Prostate gland (tissue), 2 donors: ENCODE measurements around the gene CARD18. TPM values are rescaled to one million over a fixed set of nuclear protein-coding genes. Genes with fewer than 3 reads are reported as not detected.

Experiments
- DNase-seq: peaks from one replicate; pipeline ENCODE4 v3.0.0-alpha.2; 2019; ENCODE audit warnings: low spot score
- H3K27ac ChIP-seq, 2 donors: fragments of 200-600 bp; sonication (generic); 2 replicates each; pipeline ENCODE4 v1.5.1; 2017 to 2019
- H3K27me3 ChIP-seq: fragments of 200-600 bp; sonication (generic); replicated peaks from 2 replicates; pipeline ENCODE4 v1.5.1; 2019; ENCODE audit not compliant: insufficient read depth
- H3K36me3 ChIP-seq, 2 donors: fragments of 200-600 bp; sonication (generic); 1 replicate in 1 of 2; 2 replicates in 1 of 2; pipeline versions ENCODE4 v1.5.1 to v1.8.1; 2017 to 2019
- H3K4me1 ChIP-seq: fragments of 200-600 bp; sonication (generic); replicated peaks from 2 replicates; pipeline ENCODE4 v1.5.1; 2019
- H3K4me3 ChIP-seq, 2 donors: fragments of 200-600 bp; sonication (generic); 2 replicates each; pipeline ENCODE4 v1.5.1; 2017 to 2019
- H3K9me3 ChIP-seq: fragments of 200-600 bp; sonication (generic); 2 replicates; pipeline ENCODE4 v1.5.1; 2017
- POLR2A ChIP-seq: fragments of 450-650 bp; IDR thresholded peaks from one replicate; pipeline ENCODE4 v1.6.1; 2016; ENCODE audit warnings: antibody characterized with exemption, mild to moderate bottlenecking
- WGBS: methylation state at CpG from one replicate; pipeline ENCODE4 v1.1.5; 2018; 5-methylcytosine and 5-hydroxymethylcytosine counted together
- intact Hi-C: fragments of 100-400 bp; cut with DNase I; formaldehyde crosslinking; loops from one replicate; pipeline ENCODE4 v1.14.2; 2022
- total RNA-seq, 2 donors: library from RNA; depleted of rRNA; stranded (reverse); fragments of >200 nt; gene quantifications; one replicate each; pipeline ENCODE4 v1.1.0, GENCODE V29; 2016
- TF ChIP-seq, protein P1 (sequence below), 4 experiments: fragments of 200-600 bp in 2 of 4; fragments of 450-650 bp in 2 of 4; sonication (generic) in 2 of 4; IDR thresholded peaks; 1 replicate in 3 of 4; 2 replicates in 1 of 4; pipeline ENCODE4 v1.5.1; 2016 to 2019; ENCODE audit warnings: antibody characterized with exemption in 4 of 4, mild to moderate bottlenecking in 2 of 4, moderate library complexity in 2 of 4

Gene CARD18
- total RNA-seq, 2 donors from 2014 or later = not detected

DNA sequence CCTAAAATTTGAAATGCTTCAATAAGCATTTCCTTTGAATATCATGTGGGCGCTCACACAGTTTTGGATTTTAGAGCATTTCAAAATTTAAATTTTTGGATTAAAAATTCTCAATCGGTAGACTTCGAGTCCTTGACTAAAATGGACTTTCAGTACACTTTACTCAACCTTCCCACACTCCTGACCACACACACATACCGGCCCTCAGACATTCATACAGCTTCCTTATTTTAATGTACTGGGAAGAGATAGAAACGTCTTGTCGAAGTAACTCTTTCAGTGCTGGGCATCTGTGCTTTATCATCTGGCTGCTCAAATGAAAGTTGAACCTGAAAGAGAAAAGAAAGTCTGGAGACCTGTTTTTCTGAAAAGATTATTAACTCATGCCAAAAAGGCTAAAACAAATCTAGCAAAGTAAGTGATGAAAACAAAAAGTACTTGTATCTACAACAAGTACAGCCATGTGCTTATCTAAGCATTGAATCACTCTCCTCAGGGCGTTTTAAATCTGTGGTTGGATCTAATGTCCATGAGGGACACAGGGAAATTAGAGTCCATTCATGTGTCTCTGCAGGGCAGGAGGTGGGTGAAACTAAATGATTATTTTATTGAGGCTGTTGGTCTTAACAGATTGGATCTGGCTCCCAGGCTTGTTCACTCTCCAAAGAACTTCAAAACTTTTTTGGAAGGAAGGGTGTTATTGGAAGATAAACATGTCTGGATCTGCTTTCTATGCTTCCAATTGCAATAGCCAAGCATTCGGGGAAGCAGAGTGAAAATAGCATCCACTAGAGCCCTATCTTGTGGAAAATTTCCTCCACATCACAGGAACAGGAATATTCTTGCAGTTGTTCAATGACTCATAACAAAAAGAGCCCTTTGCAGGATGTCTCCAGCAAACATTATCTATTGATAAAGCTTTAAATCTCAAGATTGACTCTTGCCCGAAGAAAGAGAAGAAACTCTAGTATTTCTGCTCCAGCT is 47.0 kb downstream of the CARD18 start:
- WGBS = 28% methylated on average over 9 of the region's 9 CpGs
- Histone ChIP-seq H3K4me3 (no peak overlapping the region), H3K4me1 (no peaks in the 10 kb centered on the region), H3K27me3 (no peaks in the 10 kb centered on the region), H3K36me3 (no peaks in the 10 kb centered on the region), H3K27ac (no peak overlapping the region), H3K9me3 (no peaks in the 10 kb centered on the region)
- peak; percentile 26 for DNase-seq
- no peak for TF ChIP-seq POLR2A
- TF ChIP-seq, protein P1, sequence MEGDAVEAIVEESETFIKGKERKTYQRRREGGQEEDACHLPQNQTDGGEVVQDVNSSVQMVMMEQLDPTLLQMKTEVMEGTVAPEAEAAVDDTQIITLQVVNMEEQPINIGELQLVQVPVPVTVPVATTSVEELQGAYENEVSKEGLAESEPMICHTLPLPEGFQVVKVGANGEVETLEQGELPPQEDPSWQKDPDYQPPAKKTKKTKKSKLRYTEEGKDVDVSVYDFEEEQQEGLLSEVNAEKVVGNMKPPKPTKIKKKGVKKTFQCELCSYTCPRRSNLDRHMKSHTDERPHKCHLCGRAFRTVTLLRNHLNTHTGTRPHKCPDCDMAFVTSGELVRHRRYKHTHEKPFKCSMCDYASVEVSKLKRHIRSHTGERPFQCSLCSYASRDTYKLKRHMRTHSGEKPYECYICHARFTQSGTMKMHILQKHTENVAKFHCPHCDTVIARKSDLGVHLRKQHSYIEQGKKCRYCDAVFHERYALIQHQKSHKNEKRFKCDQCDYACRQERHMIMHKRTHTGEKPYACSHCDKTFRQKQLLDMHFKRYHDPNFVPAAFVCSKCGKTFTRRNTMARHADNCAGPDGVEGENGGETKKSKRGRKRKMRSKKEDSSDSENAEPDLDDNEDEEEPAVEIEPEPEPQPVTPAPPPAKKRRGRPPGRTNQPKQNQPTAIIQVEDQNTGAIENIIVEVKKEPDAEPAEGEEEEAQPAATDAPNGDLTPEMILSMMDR (IDR thresholded peaks at IDR 0.05) = no peak
- intact Hi-C loops = no loop called here

Other genes starting within 250 kb of the CARD18 start
- gene CASP12, start 241.3 kb downstream of the CARD18 start, total RNA-seq = under 1 TPM; 0.85 to 0.96 TPM
- 10 to 100 TPM; 43.9 to 49.8 TPM for gene CASP4, start 171.2 kb downstream of the CARD18 start, total RNA-seq
- gene CASP5, start 116.6 kb downstream of the CARD18 start, total RNA-seq = not detected
- gene CASP1, start 104.6 kb downstream of the CARD18 start, total RNA-seq = 10 to 100 TPM in 1 of 2 donors, 1 to 10 TPM in 1; 3.5 to 20.1 TPM
- gene CARD16, start 94.4 kb downstream of the CARD18 start, total RNA-seq = 1 to 10 TPM; 6.7 to 7.9 TPM